GM12878 (cell line): ENCODE results near the gene ZNF146. TPM values are rescaled to one million over a fixed set of nuclear protein-coding genes. Genes with fewer than 3 reads are reported as not detected.

Experiments
- ATAC-seq: fragments of 200-7000 bp; cut with Tn5 transposase; 3 replicates; pipeline ENCODE4 v1.9.1; 2020; ENCODE audit warnings: mild to moderate bottlenecking, moderate library complexity
- BruUV-seq: library from RNA; stranded (reverse); fragments of 400-500 nt; replicated peaks from 2 replicates; lab custom pipeline; 2021; lab: Mats Ljungman, UMichigan
- CTCF ChIA-PET: fragments of 300-600 bp; sonication (Branson Sonifier 250); formaldehyde crosslinking; extraction: SDS; loops from one replicate; lab custom pipeline; 2021; ENCODE audit warnings: inconsistent platforms; lab: Yijun Ruan, JAX
- POLR2A ChIA-PET: fragments of 350-600 bp; formaldehyde crosslinking; extraction: SDS; loops from one replicate; lab custom pipeline; 2021; ENCODE audit warnings: inconsistent platforms; lab: Charles Lee
- RAD21 ChIA-PET: fragments of 300-600 bp; sonication (Branson Sonifier 250); formaldehyde crosslinking; loops from one replicate; lab custom pipeline; 2023; ENCODE audit warnings: antibody characterized with exemption; ENCODE audit not compliant: unreplicated experiment; lab: Charles Lee
- SMC1A ChIA-PET: fragments of 300-600 bp; sonication (Branson Sonifier 250); formaldehyde crosslinking; loops from one replicate; lab custom pipeline; 2023; ENCODE audit not compliant: unreplicated experiment, uncharacterized antibody; lab: Charles Lee
- DNase-seq: peaks from one replicate; pipeline ENCODE4 v3.0.0-alpha.2; 2011; ENCODE audit warnings: low read depth, low spot score
- FAIRE-seq: peaks from 3 replicates; lab custom pipeline; 2011; peaks lifted over from hg19 to GRCh38; lab: Jason Lieb, UNC
- H2AFZ ChIP-seq: 2 replicates; pipeline ENCODE4 v1.6.0; 2011; ENCODE audit warnings: low read depth, low read length, control low read depth; ENCODE audit not compliant: control insufficient read depth
- H3K27ac ChIP-seq: 2 replicates; pipeline ENCODE4 v1.5.1; 2011; ENCODE audit warnings: control low read depth; ENCODE audit not compliant: control insufficient read depth, insufficient read depth
- H3K27me3 ChIP-seq, 2 experiments: replicated peaks in 1 of 2; 2 replicates each; pipeline versions ENCODE4 v1.6.0 to v1.6.1; 2011; ENCODE audit warnings: low read length in 1 of 2; ENCODE audit not compliant: control insufficient read depth in 2 of 2, insufficient read depth in 2 of 2
- H3K36me3 ChIP-seq, 2 experiments: 2 replicates each; pipeline ENCODE4 v1.5.1; 2011; ENCODE audit warnings: low read length in 1 of 2; ENCODE audit not compliant: control insufficient read depth in 2 of 2, insufficient read depth in 2 of 2
- H3K4me1 ChIP-seq: 2 replicates; pipeline ENCODE4 v1.6.1; 2011; ENCODE audit warnings: mild to moderate bottlenecking, low read length, moderate library complexity, mixed read lengths; ENCODE audit not compliant: control insufficient read depth, insufficient read depth
- H3K4me2 ChIP-seq: 2 replicates; pipeline ENCODE4 v1.6.0; 2011; ENCODE audit warnings: control low read depth; ENCODE audit not compliant: control insufficient read depth, insufficient read depth
- H3K4me3 ChIP-seq: fragments of 200-600 bp; sonication (generic); 2 replicates; pipeline ENCODE4 v1.5.1; 2016
- H3K79me2 ChIP-seq: 2 replicates; pipeline ENCODE4 v1.6.0; 2011; ENCODE audit warnings: low read length; ENCODE audit not compliant: control insufficient read depth, insufficient read depth
- H3K9ac ChIP-seq: 2 replicates; pipeline ENCODE4 v1.8.0; 2011; ENCODE audit warnings: low read length, control low read depth, mixed read lengths; ENCODE audit not compliant: control insufficient read depth, insufficient read depth
- H3K9me3 ChIP-seq: replicated peaks from 3 replicates; pipeline ENCODE4 v1.5.1; 2011; ENCODE audit warnings: mild to moderate bottlenecking, low read length; ENCODE audit not compliant: control insufficient read depth, insufficient read depth
- H4K20me1 ChIP-seq: 2 replicates; pipeline ENCODE4 v1.6.0; 2011; ENCODE audit not compliant: control insufficient read depth, insufficient read depth
- CHD1 ChIP-seq: IDR thresholded peaks from 2 replicates; pipeline ENCODE4 v1.6.1; 2012; ENCODE audit warnings: low read depth, low read length, improper control_type of control experiment
- CHD2 ChIP-seq: IDR thresholded peaks from 2 replicates; pipeline ENCODE4 v1.6.1; 2011; ENCODE audit warnings: low read depth, low read length, improper control_type of control experiment, borderline replicate concordance
- CREB1 ChIP-seq: IDR thresholded peaks from 2 replicates; pipeline ENCODE4 v1.6.1; 2012; ENCODE audit warnings: low read depth, mild to moderate bottlenecking, inconsistent platforms
- EED ChIP-seq: sonication (generic); IDR thresholded peaks from 2 replicates; pipeline ENCODE4 v1.6.1; 2016; ENCODE audit warnings: antibody characterized with exemption, low read depth
- EGR1 ChIP-seq, 2 experiments: IDR thresholded peaks; 1 replicate in 1 of 2; 2 replicates in 1 of 2; pipeline ENCODE4 v1.6.1; 2011 to 2012; ENCODE audit warnings: low read depth in 2 of 2, low read length in 2 of 2, borderline replicate concordance in 1 of 2, mild to moderate bottlenecking in 1 of 2, moderate library complexity in 1 of 2
- EZH2 ChIP-seq: IDR thresholded peaks from 2 replicates; pipeline ENCODE4 v1.6.1; 2012; ENCODE audit warnings: low read depth, mild to moderate bottlenecking, control low read depth, inconsistent platforms, low read length, borderline replicate concordance; ENCODE audit not compliant: control insufficient read depth
- KLF5 ChIP-seq: fragments of 450-650 bp; IDR thresholded peaks from 2 replicates; pipeline ENCODE4 v1.6.1; 2014; ENCODE audit warnings: mild to moderate bottlenecking; ENCODE audit not compliant: partially characterized antibody
- MLLT1 ChIP-seq: fragments of 450-650 bp; IDR thresholded peaks from 2 replicates; pipeline ENCODE4 v1.6.1; 2016; ENCODE audit warnings: mild to moderate bottlenecking
- MTA2 ChIP-seq: fragments of 450-650 bp; IDR thresholded peaks from 2 replicates; pipeline ENCODE4 v1.6.1; 2016; ENCODE audit warnings: low read depth, mild to moderate bottlenecking, moderate library complexity
- MYC ChIP-seq: IDR thresholded peaks from 2 replicates; pipeline ENCODE4 v1.6.1; 2011; ENCODE audit warnings: mild to moderate bottlenecking, low read length, moderate library complexity, inconsistent platforms; ENCODE audit not compliant: insufficient read depth, insufficient replicate concordance, insufficient read length, severe bottlenecking
- NKRF ChIP-seq: fragments of 450-650 bp; conservative IDR thresholded peaks from 2 replicates; pipeline ENCODE4 v1.6.1; 2017; ENCODE audit warnings: mild to moderate bottlenecking, moderate library complexity
- PML ChIP-seq: IDR thresholded peaks from 2 replicates; pipeline ENCODE4 v1.6.1; 2012; ENCODE audit warnings: low read length, inconsistent platforms
- POLR2A ChIP-seq: IDR thresholded peaks from 2 replicates; pipeline ENCODE4 v1.6.1; 2011; ENCODE audit warnings: low read depth, mild to moderate bottlenecking, low read length
- POLR2AphosphoS5 ChIP-seq: IDR thresholded peaks from 2 replicates; pipeline ENCODE4 v1.6.1; 2011; ENCODE audit warnings: mild to moderate bottlenecking, low read length, inconsistent platforms
- RUNX3 ChIP-seq: IDR thresholded peaks from 2 replicates; pipeline ENCODE4 v1.6.1; 2012; ENCODE audit warnings: low read length, inconsistent platforms
- STAT3 ChIP-seq: IDR thresholded peaks from 2 replicates; pipeline ENCODE4 v1.6.1; 2011; ENCODE audit warnings: low read depth, low read length, improper control_type of control experiment
- SUZ12 ChIP-seq: fragments of 200-600 bp; sonication (generic); IDR thresholded peaks from one replicate; pipeline ENCODE4 v1.6.1; 2018; ENCODE audit warnings: antibody characterized with exemption, mild to moderate bottlenecking; ENCODE audit not compliant: unreplicated experiment
- TARDBP ChIP-seq: IDR thresholded peaks from 2 replicates; pipeline ENCODE4 v1.6.1; 2016; ENCODE audit warnings: borderline replicate concordance
- YBX1 ChIP-seq: fragments of 450-650 bp; IDR thresholded peaks from 2 replicates; pipeline ENCODE4 v1.6.1; 2016; ENCODE audit warnings: antibody characterized with exemption
- ZSCAN29 ChIP-seq: fragments of 450-650 bp; IDR thresholded peaks from 2 replicates; pipeline ENCODE4 v1.6.1; 2017; ENCODE audit warnings: mild to moderate bottlenecking, moderate library complexity
- WGBS: methylation state at CpG from one replicate; pipeline ENCODE4 v1.1.6; 2016; ENCODE audit warnings: low lambda C conversion rate; ENCODE audit not compliant: insufficient replicate concordance, insufficient coverage; ENCODE audit errors: missing lambda C conversion rate; 5-methylcytosine and 5-hydroxymethylcytosine counted together
- in situ Hi-C: fragments of 300-500 bp; cut with MboI; formaldehyde crosslinking; loops from 9 replicates; pipeline ENCODE4 v1.14.3; 2018; ENCODE audit warnings: mixed read lengths
- intact Hi-C: fragments of 100-400 bp; cut with micrococcal nuclease; formaldehyde crosslinking; loops from one replicate; pipeline ENCODE4 v1.14.2; 2022; ENCODE audit not compliant: unreplicated experiment
- polyA plus RNA-seq, 11 experiments: library from polyadenylated mRNA; depleted of rRNA in 4 of 11; unstranded in 6 of 11; stranded (reverse) in 5 of 11; fragments of >200 nt; fragmentation: Nextera tagmentation in 4 of 11; fragmentation: Illumina TruSeq in 1 of 11; extraction: Ambion mirVana in 4 of 11; extraction: Trizol in 1 of 11; gene quantifications; 1 replicate in 1 of 11; 2 replicates in 10 of 11; pipeline versions ENCODE4 v1.2.1 to v1.2.3, GENCODE V29; 2011 to 2016; ENCODE audit warnings: inconsistent platforms in 2 of 11, missing spikeins in 2 of 11, low read depth in 1 of 11
- total RNA-seq, 4 experiments: library from RNA; depleted of rRNA in 3 of 4; stranded (reverse); fragments of >200 nt in 3 of 4; fragmentation: Illumina TruSeq in 1 of 4; extraction: Trizol in 1 of 4; gene quantifications; 2 replicates each; pipeline versions ENCODE4 v1.2.1 to v1.2.3, GENCODE V29; 2013 to 2021

The ZNF146 gene
- total and polyA plus RNA-seq, 10 of the 15 experiments (the other 5 are each of a cell fraction or from before 2014, with no cell fraction given) = 20.0 to 115 (median 71.2) TPM

GRCh38 chr19:36215276-36216123, 594 bp downstream of the ZNF146 start:
- H3K9ac ChIP-seq = peak overlapping the region; percentile 86
- in situ Hi-C loops = no loop called here
- H3K4me3 ChIP-seq = peak overlapping the region; percentile 78
- intact Hi-C loops = loop anchor here (2.0 to 10.0 kb wide), 2 partner anchors 101 to 999 kb away; partner anchors contain the start of genes POLR2I, TBCB, ZNF383 and ZNF585B
- peak overlapping the region; percentile 90 for H3K27ac ChIP-seq
- FAIRE-seq (no peak), DNase-seq (no peak), ATAC-seq (peak; percentile 0; the same call in 2 of the 3 replicates)
- POLR2A ChIA-PET = interaction anchor here (0.7 to 1.7 kb wide), 6 partner anchors 11 to 1002 kb away, joined by 3 to 8 read pairs (median 4); partner anchors contain the start of genes POLR2I, TBCB, ZNF382 and ZNF383
- peaks cover 46% of the 10 kb centered on the region for H3K79me2 ChIP-seq
- RAD21 ChIA-PET = interaction anchor here (0.9 to 1.5 kb wide), 4 partner anchors 87 to 634 kb away, joined by 3 to 7 read pairs (median 4); partner anchors contain the start of gene ZFP14
- CTCF ChIA-PET = interaction anchor here (1.0 to 1.3 kb wide), 4 partner anchors 9 to 635 kb away, joined by 3 to 6 read pairs (median 3); no protein-coding TSS in a partner anchor
- H3K4me2 ChIP-seq = peak overlapping the region; percentile 64
- 1% methylated on average over 27 of the region's 27 CpGs for WGBS
- H3K9me3 ChIP-seq = peaks cover 2% of the 10 kb centered on the region; the same call in 2 of the 3 replicates
- no peaks in the 10 kb centered on the region for H4K20me1 ChIP-seq
- no peaks in the 10 kb centered on the region; the same call in 1 of the 2 replicates for H3K4me1 ChIP-seq
- BruUV-seq = TSS peak; percentile 93
- peak overlapping the region; percentile 70 for H2AFZ ChIP-seq
- H3K36me3 ChIP-seq = peaks cover 0 to 9% of the 10 kb centered on the region in 2 experiments; a peak in 2 of 4 replicates
- SMC1A ChIA-PET = interaction anchor here (0.6 to 2.0 kb wide), 10 partner anchors 8 to 305 kb away, joined by 3 to 11 read pairs (median 3); partner anchors contain the start of genes POLR2I, TBCB and ZNF566
- no peaks in the 10 kb centered on the region for H3K27me3 ChIP-seq
- peak; percentile 13 for TF ChIP-seq NKRF
- no peak for TF ChIP-seq YBX1
- 0 out of 2 replicates have a peak, but pooled peaks have one; percentile 7 for TF ChIP-seq MTA2
- peak; percentile 73; the same call in 1 of the 2 replicates for TF ChIP-seq PML
- peak; percentile 69; the same call in 1 of the 2 replicates for TF ChIP-seq CHD1
- TF ChIP-seq EZH2 = no peak
- TF ChIP-seq POLR2A = peak; percentile 7; the same call in 1 of the 2 replicates
- TF ChIP-seq POLR2AphosphoS5 = peak; percentile 71
- TF ChIP-seq EED = peak; percentile 7; the same call in 1 of the 2 replicates
- TF ChIP-seq STAT3 = no peak
- peak; percentile 80 for TF ChIP-seq MLLT1
- TF ChIP-seq RUNX3 = no peak
- 0 out of 2 replicates have a peak, but pooled peaks have one; percentile 13 for TF ChIP-seq TARDBP
- no peak for TF ChIP-seq SUZ12
- no peak for TF ChIP-seq CHD2
- TF ChIP-seq KLF5 = no peak
- TF ChIP-seq CREB1 = peak; percentile 54; the same call in 1 of the 2 replicates
- peak in 1 of 2 experiments; percentile 51; a peak in 1 of 3 replicates for TF ChIP-seq EGR1 (IDR thresholded peaks at IDR 0.05; ENCODE audit: borderline replicate concordance in 1 of 2, low read depth in 2 of 2, low read length in 2 of 2)
- peak; percentile 92 for TF ChIP-seq MYC
- TF ChIP-seq ZSCAN29 = no peak
